Liver (tissue), 9 donors: ENCODE measurements around the gene C1D. TPM values are rescaled to one million over a fixed set of nuclear protein-coding genes. Genes with fewer than 3 reads are reported as not detected.
A peak's percentile ranks its signal among the peaks of the same experiment; 100 is the strongest.

Source experiments
- DNase-seq: peaks from one replicate; pipeline ENCODE4 v3.0.0-alpha.2; 2017; ENCODE audit warnings: low spot score
- H3K27ac ChIP-seq, 2 donors: one replicate each; pipeline ENCODE4 v1.7.0; 2013; ENCODE audit warnings: inconsistent platforms in 2 of 2, low read length in 2 of 2, control low read depth in 1 of 2, low read depth in 1 of 2, mild to moderate bottlenecking in 1 of 2
- H3K27me3 ChIP-seq, 4 donors: one replicate each; pipeline versions ENCODE4 v1.6.1 to v1.7.0; 2013; ENCODE audit warnings: low read length in 3 of 4, inconsistent platforms in 1 of 4, mild to moderate bottlenecking in 1 of 4, moderate library complexity in 1 of 4; ENCODE audit not compliant: control insufficient read depth in 4 of 4, insufficient read depth in 4 of 4
- H3K36me3 ChIP-seq, 4 donors: one replicate each; pipeline versions ENCODE4 v1.6.1 to v1.7.0; 2013; ENCODE audit warnings: low read length in 3 of 4, mild to moderate bottlenecking in 3 of 4, low read depth in 1 of 4, moderate library complexity in 1 of 4; ENCODE audit not compliant: control insufficient read depth in 4 of 4, insufficient read depth in 3 of 4
- H3K4me1 ChIP-seq, 4 donors: one replicate each; pipeline versions ENCODE4 v1.6.1 to v1.7.0; 2013; ENCODE audit warnings: low read length in 3 of 4, mild to moderate bottlenecking in 3 of 4, moderate library complexity in 1 of 4; ENCODE audit not compliant: control insufficient read depth in 4 of 4, insufficient read depth in 4 of 4
- H3K4me3 ChIP-seq, 3 donors: one replicate each; pipeline versions ENCODE4 v1.6.1 to v1.7.0; 2013; ENCODE audit warnings: low read length in 3 of 3, control low read depth in 1 of 3, low read depth in 1 of 3, mild to moderate bottlenecking in 1 of 3
- H3K9ac ChIP-seq, 2 donors: one replicate each; pipeline ENCODE4 v1.7.0; 2013; ENCODE audit warnings: low read length in 2 of 2, mild to moderate bottlenecking in 2 of 2, moderate library complexity in 2 of 2, control low read depth in 1 of 2, low read depth in 1 of 2
- H3K9me3 ChIP-seq, 4 donors: one replicate each; pipeline versions ENCODE4 v1.6.1 to v1.7.0; 2013; ENCODE audit warnings: low read length in 3 of 4; ENCODE audit not compliant: control insufficient read depth in 4 of 4
- EGR1 ChIP-seq, 2 donors: IDR thresholded peaks; 2 replicates each; pipeline ENCODE4 v1.6.1; 2016 to 2018; ENCODE audit warnings: antibody characterized with exemption in 2 of 2, low read depth in 2 of 2
- FOXA1 ChIP-seq: IDR thresholded peaks from 2 replicates; pipeline ENCODE4 v1.6.1; 2016; ENCODE audit warnings: antibody characterized with exemption
- FOXA2 ChIP-seq: IDR thresholded peaks from 2 replicates; pipeline ENCODE4 v1.6.1; 2016; ENCODE audit warnings: antibody characterized with exemption
- GABPA ChIP-seq, 2 donors: IDR thresholded peaks in 1 of 2; conservative IDR thresholded peaks in 1 of 2; 2 replicates each; pipeline ENCODE4 v1.6.1; 2016; ENCODE audit warnings: antibody characterized with exemption in 2 of 2, mild to moderate bottlenecking in 1 of 2, moderate library complexity in 1 of 2
- HNF4A ChIP-seq, 2 donors: conservative IDR thresholded peaks; 2 replicates each; pipeline ENCODE4 v1.6.1; 2016; ENCODE audit warnings: antibody characterized with exemption in 2 of 2, mild to moderate bottlenecking in 2 of 2
- HNF4G ChIP-seq: IDR thresholded peaks from 2 replicates; pipeline ENCODE4 v1.6.1; 2016; ENCODE audit warnings: antibody characterized with exemption
- JUND ChIP-seq, 2 donors: IDR thresholded peaks; 2 replicates each; pipeline ENCODE4 v1.6.1; 2016; ENCODE audit warnings: antibody characterized with exemption in 2 of 2
- MAX ChIP-seq: IDR thresholded peaks from 2 replicates; pipeline ENCODE4 v1.6.1; 2016; ENCODE audit warnings: antibody characterized with exemption
- NR2F2 ChIP-seq: IDR thresholded peaks from 2 replicates; pipeline ENCODE4 v1.6.1; 2016; ENCODE audit warnings: antibody characterized with exemption
- RAD21 ChIP-seq, 2 donors: IDR thresholded peaks; 2 replicates each; pipeline ENCODE4 v1.6.1; 2016; ENCODE audit warnings: antibody characterized with exemption in 2 of 2, mild to moderate bottlenecking in 2 of 2
- RXRA ChIP-seq, 2 donors: IDR thresholded peaks; 2 replicates each; pipeline ENCODE4 v1.6.1; 2017 to 2018; ENCODE audit warnings: antibody characterized with exemption in 2 of 2, mild to moderate bottlenecking in 1 of 2
- TAF1 ChIP-seq: conservative IDR thresholded peaks from 2 replicates; pipeline ENCODE4 v1.6.1; 2016; ENCODE audit warnings: antibody characterized with exemption, mild to moderate bottlenecking
- YY1 ChIP-seq: IDR thresholded peaks from 2 replicates; pipeline ENCODE4 v1.6.1; 2016; ENCODE audit warnings: antibody characterized with exemption, mild to moderate bottlenecking
- WGBS: extraction: QIAGEN DNeasy Blood & Tissue Kit; methylation state at CpG from one replicate; pipeline ENCODE4 v1.1.7; 2013; 5-methylcytosine and 5-hydroxymethylcytosine counted together
- polyA plus RNA-seq, 2 donors: library from polyadenylated mRNA; stranded (reverse) in 1 of 2; unstranded in 1 of 2; fragments of 200-250 nt in 1 of 2; fragments of >200 nt in 1 of 2; fragmentation: Nextera tagmentation in 1 of 2; extraction: Ambion mirVana in 1 of 2; gene quantifications; one replicate each; pipeline versions ENCODE4 v1.2.1 to v1.2.3, GENCODE V29; 2013 to 2015
- total RNA-seq, 2 donors: library from RNA; depleted of rRNA; stranded (reverse); fragments of >200 nt; gene quantifications; one replicate each; pipeline ENCODE4 v1.2.3, GENCODE V29; 2014
- TF ChIP-seq, protein P1 (sequence below): IDR thresholded peaks from 2 replicates; pipeline ENCODE4 v1.6.1; 2016; ENCODE audit warnings: antibody characterized with exemption
- TF ChIP-seq, protein P2 (sequence below): fragments of 150-350 bp; IDR thresholded peaks from 2 replicates; pipeline ENCODE4 v1.5.1; 2017; ENCODE audit warnings: improper control_type of control experiment, low read depth, low read length; ENCODE audit not compliant: missing input control
- TF ChIP-seq, protein P3 (sequence below): IDR thresholded peaks from 2 replicates; pipeline ENCODE4 v1.6.1; 2016; ENCODE audit warnings: antibody characterized with exemption, mild to moderate bottlenecking
- donor health status: healthy.
- donor health status: healthy.
- donor health status: healthy.
- donor health status: healthy.
- donor health status: healthy.

C1D gene
- total and polyA plus RNA-seq, 4 donors, result 15.6 to 31.0 (median 18.9) TPM

GRCh38 chr2:68094111-68094510, 31.3 kb upstream of the C1D start (continued):
- TF ChIP-seq, protein P1, sequence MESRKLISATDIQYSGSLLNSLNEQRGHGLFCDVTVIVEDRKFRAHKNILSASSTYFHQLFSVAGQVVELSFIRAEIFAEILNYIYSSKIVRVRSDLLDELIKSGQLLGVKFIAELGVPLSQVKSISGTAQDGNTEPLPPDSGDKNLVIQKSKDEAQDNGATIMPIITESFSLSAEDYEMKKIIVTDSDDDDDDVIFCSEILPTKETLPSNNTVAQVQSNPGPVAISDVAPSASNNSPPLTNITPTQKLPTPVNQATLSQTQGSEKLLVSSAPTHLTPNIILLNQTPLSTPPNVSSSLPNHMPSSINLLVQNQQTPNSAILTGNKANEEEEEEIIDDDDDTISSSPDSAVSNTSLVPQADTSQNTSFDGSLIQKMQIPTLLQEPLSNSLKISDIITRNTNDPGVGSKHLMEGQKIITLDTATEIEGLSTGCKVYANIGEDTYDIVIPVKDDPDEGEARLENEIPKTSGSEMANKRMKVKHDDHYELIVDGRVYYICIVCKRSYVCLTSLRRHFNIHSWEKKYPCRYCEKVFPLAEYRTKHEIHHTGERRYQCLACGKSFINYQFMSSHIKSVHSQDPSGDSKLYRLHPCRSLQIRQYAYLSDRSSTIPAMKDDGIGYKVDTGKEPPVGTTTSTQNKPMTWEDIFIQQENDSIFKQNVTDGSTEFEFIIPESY, result no peak
- TF ChIP-seq, protein P2, sequence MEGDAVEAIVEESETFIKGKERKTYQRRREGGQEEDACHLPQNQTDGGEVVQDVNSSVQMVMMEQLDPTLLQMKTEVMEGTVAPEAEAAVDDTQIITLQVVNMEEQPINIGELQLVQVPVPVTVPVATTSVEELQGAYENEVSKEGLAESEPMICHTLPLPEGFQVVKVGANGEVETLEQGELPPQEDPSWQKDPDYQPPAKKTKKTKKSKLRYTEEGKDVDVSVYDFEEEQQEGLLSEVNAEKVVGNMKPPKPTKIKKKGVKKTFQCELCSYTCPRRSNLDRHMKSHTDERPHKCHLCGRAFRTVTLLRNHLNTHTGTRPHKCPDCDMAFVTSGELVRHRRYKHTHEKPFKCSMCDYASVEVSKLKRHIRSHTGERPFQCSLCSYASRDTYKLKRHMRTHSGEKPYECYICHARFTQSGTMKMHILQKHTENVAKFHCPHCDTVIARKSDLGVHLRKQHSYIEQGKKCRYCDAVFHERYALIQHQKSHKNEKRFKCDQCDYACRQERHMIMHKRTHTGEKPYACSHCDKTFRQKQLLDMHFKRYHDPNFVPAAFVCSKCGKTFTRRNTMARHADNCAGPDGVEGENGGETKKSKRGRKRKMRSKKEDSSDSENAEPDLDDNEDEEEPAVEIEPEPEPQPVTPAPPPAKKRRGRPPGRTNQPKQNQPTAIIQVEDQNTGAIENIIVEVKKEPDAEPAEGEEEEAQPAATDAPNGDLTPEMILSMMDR, result no peak
- TF ChIP-seq JUND (IDR thresholded peaks at IDR 0.05) (no peak), YY1 (no peak), EGR1 (IDR thresholded peaks at IDR 0.05; ENCODE audit: low read depth in 2 of 2) (no peak), HNF4G (no peak)

- no peak for DNase-seq
- 42% methylated on average over 2 of the region's 2 CpGs for WGBS
- Histone ChIP-seq H3K36me3 (no peaks in the 10 kb centered on the region), H3K27me3 (no peaks in the 10 kb centered on the region), H3K4me3 (no peak overlapping the region), H3K9ac (no peak overlapping the region), H3K4me1 (peaks cover 0 to 7% (median 0%) of the 10 kb centered on the region in 4 donors), H3K27ac (no peak overlapping the region), H3K9me3 (no peaks in the 10 kb centered on the region)
- TF ChIP-seq GABPA (IDR thresholded peaks at IDR 0.05 in 1 of 2, conservative IDR thresholded peaks at IDR 0.05 in 1 of 2) (no peak), RXRA (IDR thresholded peaks at IDR 0.05) (peak in 1 of 2 donors; percentile 7), HNF4A (conservative IDR thresholded peaks at IDR 0.05) (peak in 1 of 2 donors; percentile 10)
Observed at GRCh38 chr2:68093634-68094033, 30.8 kb upstream of the C1D start.

DNA sequence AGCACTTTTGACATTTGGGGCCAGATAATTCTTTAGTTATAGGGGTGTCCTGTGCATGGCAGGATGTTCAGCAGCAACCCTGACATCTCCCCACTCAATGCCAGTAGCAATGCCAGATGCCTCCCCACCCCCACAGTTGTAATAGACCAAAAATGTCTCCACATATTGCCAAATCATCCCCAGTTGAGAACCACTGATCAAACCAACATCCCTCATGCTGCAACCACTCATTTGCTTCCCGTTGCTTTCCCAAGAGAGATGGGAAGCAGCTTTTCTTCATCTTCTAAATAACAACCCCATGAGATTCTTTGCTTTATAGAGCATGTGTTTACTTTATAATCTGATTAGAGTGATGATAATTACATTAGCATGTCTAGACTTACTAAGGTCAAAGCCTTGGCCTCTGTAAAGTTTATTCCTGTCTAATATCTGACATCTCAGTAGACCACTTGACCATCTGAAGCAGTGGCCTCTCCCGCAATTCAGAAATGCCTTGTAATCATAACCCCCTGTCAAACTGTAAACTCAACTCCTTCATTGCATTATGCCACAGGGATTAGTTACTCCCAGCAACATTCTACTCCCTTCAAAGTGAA, 28.7 kb upstream of the C1D start:
- H3K4me1 ChIP-seq, result peaks cover 0 to 7% (median 0%) of the 10 kb centered on the region in 4 donors
- WGBS, result 74% methylated on average over 2 of the region's 2 CpGs
- no peaks in the 10 kb centered on the region for H3K27me3 ChIP-seq
- H3K9me3 ChIP-seq, result no peaks in the 10 kb centered on the region
- no peak overlapping the region for H3K9ac ChIP-seq
- TF ChIP-seq HNF4G (no peak), MAX (no peak), RXRA (IDR thresholded peaks at IDR 0.05) (no peak), GABPA (IDR thresholded peaks at IDR 0.05 in 1 of 2, conservative IDR thresholded peaks at IDR 0.05 in 1 of 2) (no peak), FOXA1 (no peak), JUND (IDR thresholded peaks at IDR 0.05) (no peak), NR2F2 (no peak), HNF4A (conservative IDR thresholded peaks at IDR 0.05) (no peak)
- no peak overlapping the region for H3K4me3 ChIP-seq
- no peak overlapping the region for H3K27ac ChIP-seq
- H3K36me3 ChIP-seq, result no peaks in the 10 kb centered on the region
- no peak for DNase-seq

DNA sequence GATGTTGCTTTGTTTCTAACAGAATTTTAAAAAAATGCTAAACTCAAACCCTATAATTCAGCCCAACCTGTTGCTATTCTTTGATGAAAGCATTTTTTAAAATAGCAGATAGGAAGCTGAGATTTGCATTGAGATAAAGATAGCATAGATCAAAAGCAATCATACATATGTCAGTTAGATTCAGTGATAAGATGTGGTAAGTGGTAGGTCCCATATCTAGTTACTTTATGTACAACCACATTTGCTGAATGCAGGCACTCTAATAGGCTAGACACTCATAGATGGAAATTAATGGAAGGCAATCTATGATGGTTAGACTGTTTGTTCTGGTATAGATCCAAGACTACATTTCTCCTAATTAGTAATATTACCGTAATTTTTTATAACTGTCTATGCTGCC, 27.2 kb upstream of the C1D start:
- no peaks in the 10 kb centered on the region for H3K9me3 ChIP-seq
- H3K36me3 ChIP-seq, result no peaks in the 10 kb centered on the region
- no peak for DNase-seq
- no peaks in the 10 kb centered on the region for H3K27me3 ChIP-seq
- no peak overlapping the region for H3K27ac ChIP-seq
- 92% methylated on average over 1 of the region's 1 CpG for WGBS
- H3K4me1 ChIP-seq, result peaks cover 0 to 7% (median 0%) of the 10 kb centered on the region in 4 donors
- no peak overlapping the region for H3K4me3 ChIP-seq
- H3K9ac ChIP-seq, result no peak overlapping the region
- TF ChIP-seq FOXA1 (no peak), RAD21 (IDR thresholded peaks at IDR 0.05) (no peak), FOXA2 (no peak), RXRA (IDR thresholded peaks at IDR 0.05) (no peak), TAF1 (no peak), GABPA (IDR thresholded peaks at IDR 0.05 in 1 of 2, conservative IDR thresholded peaks at IDR 0.05 in 1 of 2) (no peak)
- TF ChIP-seq, protein P2, result no peak
- TF ChIP-seq, protein P3, sequence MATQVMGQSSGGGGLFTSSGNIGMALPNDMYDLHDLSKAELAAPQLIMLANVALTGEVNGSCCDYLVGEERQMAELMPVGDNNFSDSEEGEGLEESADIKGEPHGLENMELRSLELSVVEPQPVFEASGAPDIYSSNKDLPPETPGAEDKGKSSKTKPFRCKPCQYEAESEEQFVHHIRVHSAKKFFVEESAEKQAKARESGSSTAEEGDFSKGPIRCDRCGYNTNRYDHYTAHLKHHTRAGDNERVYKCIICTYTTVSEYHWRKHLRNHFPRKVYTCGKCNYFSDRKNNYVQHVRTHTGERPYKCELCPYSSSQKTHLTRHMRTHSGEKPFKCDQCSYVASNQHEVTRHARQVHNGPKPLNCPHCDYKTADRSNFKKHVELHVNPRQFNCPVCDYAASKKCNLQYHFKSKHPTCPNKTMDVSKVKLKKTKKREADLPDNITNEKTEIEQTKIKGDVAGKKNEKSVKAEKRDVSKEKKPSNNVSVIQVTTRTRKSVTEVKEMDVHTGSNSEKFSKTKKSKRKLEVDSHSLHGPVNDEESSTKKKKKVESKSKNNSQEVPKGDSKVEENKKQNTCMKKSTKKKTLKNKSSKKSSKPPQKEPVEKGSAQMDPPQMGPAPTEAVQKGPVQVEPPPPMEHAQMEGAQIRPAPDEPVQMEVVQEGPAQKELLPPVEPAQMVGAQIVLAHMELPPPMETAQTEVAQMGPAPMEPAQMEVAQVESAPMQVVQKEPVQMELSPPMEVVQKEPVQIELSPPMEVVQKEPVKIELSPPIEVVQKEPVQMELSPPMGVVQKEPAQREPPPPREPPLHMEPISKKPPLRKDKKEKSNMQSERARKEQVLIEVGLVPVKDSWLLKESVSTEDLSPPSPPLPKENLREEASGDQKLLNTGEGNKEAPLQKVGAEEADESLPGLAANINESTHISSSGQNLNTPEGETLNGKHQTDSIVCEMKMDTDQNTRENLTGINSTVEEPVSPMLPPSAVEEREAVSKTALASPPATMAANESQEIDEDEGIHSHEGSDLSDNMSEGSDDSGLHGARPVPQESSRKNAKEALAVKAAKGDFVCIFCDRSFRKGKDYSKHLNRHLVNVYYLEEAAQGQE, result no peak
